Caco-2 (cell line): ENCODE results near the gene TMEM63B. TPM values are rescaled to one million over a fixed set of nuclear protein-coding genes. Genes with fewer than 3 reads are reported as not detected.
"Not testable (repeated sequence)": the region's sequence is repeated elsewhere in the genome, so short reads cannot be mapped to it uniquely, and the experiment has no call there.

Source experiments
- BruUV-seq: library from RNA; stranded (reverse); fragments of 400-500 nt; replicated peaks from 2 replicates; lab custom pipeline; 2021; lab: Mats Ljungman, UMichigan
- CTCF ChIA-PET: fragments of 300-600 bp; sonication (Branson Sonifier 250); formaldehyde crosslinking; loops from one replicate; lab custom pipeline; 2022; ENCODE audit warnings: antibody characterized with exemption; lab: Charles Lee
- POLR2A ChIA-PET: fragments of 300-600 bp; sonication (Branson Sonifier 250); formaldehyde crosslinking; loops from one replicate; lab custom pipeline; 2022; ENCODE audit warnings: antibody characterized with exemption; lab: Charles Lee
- DNase-seq, 2 experiments: peaks; one replicate each; pipeline versions ENCODE4 v3.0.0 to v3.0.0-alpha.2; 2020 to 2022
- H3K27me3 ChIP-seq: replicated peaks from 2 replicates; pipeline ENCODE4 v1.6.0; 2011; ENCODE audit warnings: low read length; ENCODE audit not compliant: control insufficient read depth, insufficient read depth
- H3K36me3 ChIP-seq: 2 replicates; pipeline ENCODE4 v1.5.1; 2011; ENCODE audit warnings: low read length; ENCODE audit not compliant: control insufficient read depth, insufficient read depth
- H3K4me1 ChIP-seq: fragments of 250-450 bp; sonication (Bioruptor Pico); 2 replicates; pipeline ENCODE4 v1.5.1; 2020; ENCODE audit warnings: mild to moderate bottlenecking
- H3K4me3 ChIP-seq: 2 replicates; pipeline ENCODE4 v1.5.1; 2011; ENCODE audit warnings: low read depth, mild to moderate bottlenecking, control low read depth, low read length
- H3K9me3 ChIP-seq: fragments of 250-450 bp; sonication (Bioruptor Pico); 2 replicates; pipeline ENCODE4 v1.5.1; 2020; ENCODE audit warnings: mild to moderate bottlenecking, moderate library complexity
- H3K27ac Mint-ChIP-seq: one replicate; pipeline ENCODE4 v1.8.0; 2022; ENCODE audit warnings: mixed read lengths; ENCODE audit not compliant: unreplicated experiment
- H3K27me3 Mint-ChIP-seq: one replicate; pipeline ENCODE4 v1.8.0; 2022; ENCODE audit warnings: mixed read lengths; ENCODE audit not compliant: insufficient read depth, unreplicated experiment
- H3K36me3 Mint-ChIP-seq: one replicate; pipeline ENCODE4 v1.8.0; 2022; ENCODE audit warnings: mild to moderate bottlenecking, mixed read lengths; ENCODE audit not compliant: insufficient read depth, unreplicated experiment
- H3K4me1 Mint-ChIP-seq: one replicate; pipeline ENCODE4 v1.8.0; 2022; ENCODE audit warnings: low read depth, mixed read lengths; ENCODE audit not compliant: unreplicated experiment
- H3K4me3 Mint-ChIP-seq: one replicate; pipeline ENCODE4 v1.8.0; 2022; ENCODE audit warnings: mild to moderate bottlenecking, moderate library complexity, mixed read lengths; ENCODE audit not compliant: unreplicated experiment
- H3K9me3 Mint-ChIP-seq: one replicate; pipeline ENCODE4 v1.8.0; 2022; ENCODE audit warnings: mixed read lengths; ENCODE audit not compliant: unreplicated experiment
- intact Hi-C: fragments of 100-400 bp; cut with micrococcal nuclease; formaldehyde crosslinking; loops from one replicate; pipeline ENCODE4 v1.10.0; 2022; ENCODE audit not compliant: unreplicated experiment
- total RNA-seq: library from RNA; stranded (reverse); gene quantifications from 2 replicates; pipeline ENCODE4 v1.2.3, GENCODE V29; 2022
- TF ChIP-seq, protein P1 (sequence below), 2 experiments: fragments of 200-600 bp in 1 of 2; IDR thresholded peaks; 1 replicate in 1 of 2; 2 replicates in 1 of 2; pipeline versions ENCODE4 v1.5.1 to v1.8.0; 2011 to 2022; ENCODE audit warnings: antibody characterized with exemption in 1 of 2, control low read depth in 1 of 2, inconsistent platforms in 1 of 2, low read depth in 1 of 2, low read length in 1 of 2, mild to moderate bottlenecking in 1 of 2, moderate library complexity in 1 of 2; ENCODE audit not compliant: insufficient read depth in 1 of 2, severe bottlenecking in 1 of 2, unreplicated experiment in 1 of 2

Gene TMEM63B
- total RNA-seq, 1 experiment from 2014 or later, result 28.2 TPM

DNA sequence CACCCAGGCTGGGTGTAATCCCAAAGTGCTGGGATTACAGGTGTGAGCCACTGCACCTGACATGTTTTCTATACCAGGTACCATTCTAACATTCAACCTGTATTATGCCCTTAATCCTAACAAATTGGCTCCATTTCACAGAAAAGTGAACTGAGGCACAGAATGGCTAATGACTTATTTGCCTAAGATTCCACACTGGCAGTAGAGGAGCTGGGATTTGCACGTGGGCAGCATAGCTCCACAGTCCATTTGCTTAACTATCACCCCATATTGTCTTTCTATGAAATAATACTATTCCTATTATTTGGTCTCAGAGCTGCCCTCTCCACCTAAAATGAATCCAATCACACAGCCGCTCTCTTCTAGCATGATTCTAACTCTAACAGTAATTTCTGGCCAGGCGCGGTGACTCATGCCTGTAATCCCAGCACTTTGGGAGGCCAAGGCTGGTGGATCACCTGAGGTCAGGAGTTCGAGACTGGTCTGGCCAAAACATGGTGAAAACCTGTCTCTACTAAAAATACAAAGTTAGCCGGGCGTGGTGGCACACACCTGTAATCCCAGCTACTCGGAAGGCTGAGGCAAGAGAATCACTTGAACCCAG lies 66.1 kb downstream of the TMEM63B start:
- TF ChIP-seq, protein P1, sequence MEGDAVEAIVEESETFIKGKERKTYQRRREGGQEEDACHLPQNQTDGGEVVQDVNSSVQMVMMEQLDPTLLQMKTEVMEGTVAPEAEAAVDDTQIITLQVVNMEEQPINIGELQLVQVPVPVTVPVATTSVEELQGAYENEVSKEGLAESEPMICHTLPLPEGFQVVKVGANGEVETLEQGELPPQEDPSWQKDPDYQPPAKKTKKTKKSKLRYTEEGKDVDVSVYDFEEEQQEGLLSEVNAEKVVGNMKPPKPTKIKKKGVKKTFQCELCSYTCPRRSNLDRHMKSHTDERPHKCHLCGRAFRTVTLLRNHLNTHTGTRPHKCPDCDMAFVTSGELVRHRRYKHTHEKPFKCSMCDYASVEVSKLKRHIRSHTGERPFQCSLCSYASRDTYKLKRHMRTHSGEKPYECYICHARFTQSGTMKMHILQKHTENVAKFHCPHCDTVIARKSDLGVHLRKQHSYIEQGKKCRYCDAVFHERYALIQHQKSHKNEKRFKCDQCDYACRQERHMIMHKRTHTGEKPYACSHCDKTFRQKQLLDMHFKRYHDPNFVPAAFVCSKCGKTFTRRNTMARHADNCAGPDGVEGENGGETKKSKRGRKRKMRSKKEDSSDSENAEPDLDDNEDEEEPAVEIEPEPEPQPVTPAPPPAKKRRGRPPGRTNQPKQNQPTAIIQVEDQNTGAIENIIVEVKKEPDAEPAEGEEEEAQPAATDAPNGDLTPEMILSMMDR (IDR thresholded peaks at IDR 0.05; ENCODE audit: insufficient read depth in 1 of 2, low read depth in 1 of 2, low read length in 1 of 2, severe bottlenecking in 1 of 2, unreplicated experiment in 1 of 2), result no peak
- H3K36me3 ChIP-seq, result no peaks in the 10 kb centered on the region
- no peaks in the 10 kb centered on the region for H3K9me3 ChIP-seq
- no peak overlapping the region for H3K4me3 Mint-ChIP-seq
- no peaks in the 10 kb centered on the region for H3K9me3 Mint-ChIP-seq
- H3K36me3 Mint-ChIP-seq, result no peaks in the 10 kb centered on the region
- ChIA-PET POLR2A (no interaction called here), CTCF (no interaction called here)
- no peak for DNase-seq
- H3K4me3 ChIP-seq, result no peak overlapping the region
- H3K27me3 Mint-ChIP-seq, result no peaks in the 10 kb centered on the region
- no peaks in the 10 kb centered on the region for H3K27me3 ChIP-seq
- no peak overlapping the region for H3K27ac Mint-ChIP-seq
- H3K4me1 Mint-ChIP-seq, result no peaks in the 10 kb centered on the region
- BruUV-seq, result no TSS peak
- no peaks in the 10 kb centered on the region for H3K4me1 ChIP-seq
- intact Hi-C loops, result no loop called here

DNA sequence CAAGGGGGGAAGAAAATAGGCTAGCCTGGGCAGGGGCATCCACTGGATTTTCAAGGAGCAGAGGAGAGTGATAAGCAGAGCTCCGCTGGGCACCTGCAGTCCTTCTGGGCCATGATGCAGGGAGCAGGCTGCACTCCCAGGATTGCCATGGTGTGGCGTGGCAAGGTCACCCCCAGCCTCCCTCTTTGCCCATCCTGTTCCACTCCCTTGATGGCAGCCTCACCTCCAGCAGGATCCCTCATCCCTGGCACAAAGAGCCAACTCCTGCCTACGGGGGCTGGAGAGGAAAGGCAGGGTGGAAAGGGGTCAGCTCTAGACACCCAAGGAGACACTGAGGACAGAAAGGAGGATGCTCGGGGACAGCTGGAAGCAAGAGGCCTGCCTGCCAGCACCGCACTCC lies 67.0 kb downstream of the TMEM63B start:
- H3K36me3 Mint-ChIP-seq, result no peaks in the 10 kb centered on the region
- TF ChIP-seq, protein P1 (IDR thresholded peaks at IDR 0.05; ENCODE audit: insufficient read depth in 1 of 2, low read depth in 1 of 2, low read length in 1 of 2, severe bottlenecking in 1 of 2, unreplicated experiment in 1 of 2), result no peak
- ChIA-PET CTCF (no interaction called here), POLR2A (no interaction called here)
- H3K27me3 ChIP-seq, result no peaks in the 10 kb centered on the region
- no peaks in the 10 kb centered on the region for H3K9me3 ChIP-seq
- intact Hi-C loops, result no loop called here
- no peaks in the 10 kb centered on the region for H3K4me1 ChIP-seq
- DNase-seq, result no peak
- no peak overlapping the region for H3K4me3 ChIP-seq
- H3K4me1 Mint-ChIP-seq, result no peaks in the 10 kb centered on the region
- H3K9me3 Mint-ChIP-seq, result no peaks in the 10 kb centered on the region
- no TSS peak for BruUV-seq
- no peak overlapping the region for H3K27ac Mint-ChIP-seq
- H3K4me3 Mint-ChIP-seq, result no peak overlapping the region
- no peaks in the 10 kb centered on the region for H3K27me3 Mint-ChIP-seq
- H3K36me3 ChIP-seq, result no peaks in the 10 kb centered on the region

DNA sequence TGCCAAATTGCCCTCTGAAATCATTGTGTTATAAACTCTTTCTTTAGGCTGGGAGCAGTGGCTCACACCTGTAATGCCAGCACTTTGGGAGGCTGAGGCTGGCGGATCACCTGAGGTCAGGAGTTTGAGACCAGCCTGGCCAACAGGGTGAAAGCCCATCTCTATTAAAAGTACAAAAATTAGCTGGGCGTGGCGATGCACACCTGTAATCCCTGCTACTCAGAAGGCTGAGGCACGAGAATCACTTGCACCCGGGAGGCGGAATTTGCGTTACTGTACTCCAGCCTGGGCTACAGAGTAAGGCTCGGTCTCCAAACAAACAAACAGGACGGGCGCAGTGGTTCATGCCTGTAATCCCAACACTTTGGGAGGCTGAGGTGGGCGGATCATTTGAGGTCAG lies 69.0 kb downstream of the TMEM63B start:
- H3K36me3 Mint-ChIP-seq, H3K9me3 Mint-ChIP-seq, H3K9me3 ChIP-seq, CTCF ChIA-PET, H3K36me3 ChIP-seq, DNase-seq, H3K4me3 Mint-ChIP-seq, POLR2A ChIA-PET, H3K4me1 Mint-ChIP-seq, H3K27ac Mint-ChIP-seq, H3K27me3 ChIP-seq, H3K27me3 Mint-ChIP-seq, H3K4me1 ChIP-seq, H3K4me3 ChIP-seq, intact Hi-C loops, BruUV-seq: not testable (repeated sequence)
